ENCODE results near the gene CALR.
"Not testable (repeated sequence)": the region's sequence is repeated elsewhere in the genome, so short reads cannot be mapped to it uniquely, and the experiment has no call there.

CALR gene

GRCh38 chr19:12933287-12934072 lies 4.9 kb upstream of the CALR start, which contains the start of gene FARSA:
Gene FARSA (minus strand): TSS chr19:12933711. CDS start chr19:12933696, 15 bp downstream.
- DNase-seq (ENCODE audit: low read depth, low spot score), result no peak

- DNase-seq (ENCODE audit: low read depth, low spot score), result no peak
Observed at GRCh38 chr19:12935071-12935470, 3.3 kb upstream of the CALR start.

- DNase-seq (ENCODE audit: low read depth, low spot score), result no peak
Observed at GRCh38 chr19:12936582-12936981, 1.8 kb upstream of the CALR start.

- DNase-seq (ENCODE audit: low read depth, low spot score), result no peak
Observed at GRCh38 chr19:12937093-12937926, 1.1 kb upstream of the CALR start.

GRCh38 chr19:12938779-12939601 lies 581 bp downstream of the CALR start:
- no peak for DNase-seq (ENCODE audit: low read depth, low spot score)

GRCh38 chr19:12939975-12940423 lies 1.6 kb downstream of the CALR start:
- DNase-seq (ENCODE audit: low read depth, low spot score), result no peak

GRCh38 chr19:12940897-12941296 lies 2.5 kb downstream of the CALR start:
- DNase-seq (ENCODE audit: low read depth, low spot score), result no peak

- no peak for DNase-seq (ENCODE audit: low read depth, low spot score)
Observed at GRCh38 chr19:12943437-12944044, 5.1 kb downstream of the CALR start.

GRCh38 chr19:12944104-12944674 lies 5.8 kb downstream of the CALR start:
- DNase-seq (ENCODE audit: low read depth, low spot score), result no peak

GRCh38 chr19:12945479-12946091 lies 7.2 kb downstream of the CALR start, which contains the start of gene RAD23A:
Gene RAD23A (plus strand): TSS chr19:12945862. CDS start chr19:12945949, 87 bp downstream.
- peak; percentile 99 for DNase-seq (ENCODE audit: low read depth, low spot score)

- DNase-seq (ENCODE audit: low read depth, low spot score), result peak; percentile 74
Observed at GRCh38 chr19:12946092-12946721, 7.8 kb downstream of the CALR start.

GRCh38 chr19:12946731-12947496 lies 8.5 kb downstream of the CALR start:
- DNase-seq (ENCODE audit: low read depth, low spot score), result no peak

GRCh38 chr19:12947702-12948611 lies 9.5 kb downstream of the CALR start:
- no peak for DNase-seq (ENCODE audit: low read depth, low spot score)

- DNase-seq (ENCODE audit: low read depth, low spot score), result no peak
Observed at GRCh38 chr19:12948612-12949362, 10.4 kb downstream of the CALR start.

GRCh38 chr19:12949363-12950283 lies 11.2 kb downstream of the CALR start:
- no peak for DNase-seq (ENCODE audit: low read depth, low spot score)

- DNase-seq (ENCODE audit: low read depth, low spot score), result not testable (repeated sequence)
Observed at GRCh38 chr19:12952050-12952449, 13.6 kb downstream of the CALR start.
